ENCODE data around the gene UBE2Z. TPM values are rescaled to one million over a fixed set of nuclear protein-coding genes. Genes with fewer than 3 reads are reported as not detected.

Gene UBE2Z
- total and polyA plus RNA-seq, 2 of the 8 experiments (the other 6 are each of a cell fraction or from before 2014, with no cell fraction given) = 73.4 to 75.9 TPM

- H2AK5ac ChIP-seq (ENCODE audit: low read depth, low read length) = no peak overlapping the region
- FAIRE-seq (no peak), DNase-seq (ENCODE audit: low read depth in 1 of 2, low spot score in 2 of 2) (no peak)
- no peak overlapping the region for H3K9ac ChIP-seq (replicated peaks in 1 of 4; ENCODE audit: extremely low read depth in 1 of 4, low read depth in 3 of 4, low read length in 3 of 4)
- no peak overlapping the region for H3K18ac ChIP-seq (ENCODE audit: extremely low read depth, low read length)
- no peak overlapping the region for H2BK20ac ChIP-seq (ENCODE audit: low read length)
- H3K4me1 ChIP-seq (replicated peaks in 1 of 4; ENCODE audit: control insufficient read depth in 3 of 4, insufficient read depth in 4 of 4, low read length in 3 of 4) = no peaks in the 10 kb centered on the region
- no peak overlapping the region for H3K4me3 ChIP-seq (ENCODE audit: extremely low read depth in 1 of 4, insufficient read depth in 2 of 4, low read depth in 3 of 4, low read length in 4 of 4)
- no peaks in the 10 kb centered on the region for H3K27me3 ChIP-seq (replicated peaks in 1 of 4; ENCODE audit: control insufficient read depth in 3 of 4, extremely low read depth in 1 of 4, insufficient read depth in 3 of 4, low read length in 3 of 4)
- no peak overlapping the region for H2AFZ ChIP-seq (ENCODE audit: low read length)
- H4K5ac ChIP-seq (ENCODE audit: insufficient read length, low read depth, low read length) = no peak overlapping the region
- no peak overlapping the region for H2BK120ac ChIP-seq (replicated peaks; ENCODE audit: low read depth, low read length)
- no peak overlapping the region for H3K23ac ChIP-seq (ENCODE audit: insufficient read length)
- ChIA-PET CTCF (ENCODE audit: partially characterized antibody) (interaction anchor here (0.7 kb wide), 1 partner anchor 10 kb away, joined by 3 read pairs; no protein-coding TSS in a partner anchor), POLR2A (ENCODE audit: partially characterized antibody) (interaction anchor here (0.7 to 2.9 kb wide), 6 partner anchors 10 to 122 kb away, joined by 3 to 11 read pairs (median 4); partner anchors contain the start of gene SNF8)
- H3K9me3 ChIP-seq (ENCODE audit: insufficient read depth in 2 of 2, low read depth in 1 of 2, low read length in 1 of 2) = no peaks in the 10 kb centered on the region
- no peak overlapping the region for H3K56ac ChIP-seq (replicated peaks; ENCODE audit: insufficient read length, low read depth, low read length)
- no peak overlapping the region for H3K4ac ChIP-seq (replicated peaks; ENCODE audit: insufficient read length, low read depth, low read length)
- H4K20me1 ChIP-seq (replicated peaks in 1 of 2; ENCODE audit: control insufficient read depth in 1 of 2, insufficient read depth in 2 of 2, low read length in 2 of 2) = peaks cover 6 to 15% of the 10 kb centered on the region in 2 experiments
- H2BK15ac ChIP-seq (ENCODE audit: low read length) = no peak overlapping the region
- H3K79me1 ChIP-seq (ENCODE audit: low read depth, low read length) = no peaks in the 10 kb centered on the region
- H3K36me3 ChIP-seq (ENCODE audit: control insufficient read depth in 2 of 4, insufficient read depth in 4 of 4, low read length in 3 of 4) = peaks cover 19 to 91% (median 61%) of the 10 kb centered on the region in 4 experiments
- no peak overlapping the region for H3K4me2 ChIP-seq (ENCODE audit: insufficient read depth in 1 of 2, low read depth in 2 of 2, low read length in 2 of 2)
- H2BK5ac ChIP-seq (ENCODE audit: low read depth, low read length) = no peak overlapping the region
- H4K8ac ChIP-seq (ENCODE audit: extremely low read depth, insufficient read depth, low read length) = no peak overlapping the region
- no peak overlapping the region for H3K14ac ChIP-seq (ENCODE audit: insufficient read length)
- H3K27ac ChIP-seq (ENCODE audit: low read depth, low read length) = no peak overlapping the region
- 94% methylated on average over 4 of the region's 4 CpGs; no CpG with 5 or more reads in 1 of the 2 experiments for WGBS, 2 experiments (ENCODE audit: extremely low coverage in 1 of 2, insufficient coverage in 1 of 2, insufficient read length in 1 of 2, insufficient replicate concordance in 2 of 2, low coverage in 1 of 2, low lambda C conversion rate in 2 of 2, missing lambda C conversion rate in 1 of 2)
- H2BK12ac ChIP-seq (ENCODE audit: low read depth, low read length) = no peak overlapping the region
- H3K23me2 ChIP-seq (ENCODE audit: low read depth, low read length) = no peaks in the 10 kb centered on the region
- no peak overlapping the region for H4K91ac ChIP-seq (replicated peaks; ENCODE audit: insufficient read length, low read length)
- H3K79me2 ChIP-seq (ENCODE audit: control insufficient read depth in 1 of 2, insufficient read depth in 2 of 2, low read length in 2 of 2) = no peaks in the 10 kb centered on the region
- TF ChIP-seq SP4 (IDR thresholded peaks at IDR 0.05; ENCODE audit: low read length) = no peak
- TF ChIP-seq SIN3A (conservative IDR thresholded peaks at IDR 0.05 in 1 of 2, IDR thresholded peaks at IDR 0.05 in 1 of 2; ENCODE audit: low read depth in 1 of 2, low read length in 2 of 2) = no peak
- no peak for TF ChIP-seq CBX8 (IDR thresholded peaks at IDR 0.05; ENCODE audit: borderline replicate concordance, low read depth, low read length)
- no peak for TF ChIP-seq CEBPB (IDR thresholded peaks at IDR 0.05; ENCODE audit: low read depth, low read length)
- TF ChIP-seq ASH2L (IDR thresholded peaks at IDR 0.05; ENCODE audit: low read length) = no peak
- no peak for TF ChIP-seq HDAC2 (IDR thresholded peaks at IDR 0.05; ENCODE audit: borderline replicate concordance in 1 of 2, low read depth in 2 of 2, low read length in 2 of 2)
- no peak for TF ChIP-seq CTBP2 (IDR thresholded peaks at IDR 0.05; ENCODE audit: borderline replicate concordance, insufficient read depth, insufficient read length, low read length)
These were observed 17.2 kb downstream of the UBE2Z start for GRCh38 chr17:48925251-48925990.
